Neural crest cell (in vitro differentiated cells): ENCODE measurements around the gene TOP2A. TPM values are rescaled to one million over a fixed set of nuclear protein-coding genes. Genes with fewer than 3 reads are reported as not detected.

ENCODE experiments used
- DNase-seq: peaks from one replicate; pipeline ENCODE4 v3.0.0; 2021; ENCODE audit warnings: low read depth, mixed read lengths, low spot score
- H3K27ac Mint-ChIP-seq: one replicate; pipeline ENCODE4 v1.8.0; 2021; ENCODE audit warnings: mild to moderate bottlenecking, mixed read lengths; ENCODE audit not compliant: unreplicated experiment
- H3K27me3 Mint-ChIP-seq: 2 replicates; pipeline ENCODE4 v1.8.0; 2021; ENCODE audit warnings: low read depth, mild to moderate bottlenecking, mixed read lengths
- H3K36me3 Mint-ChIP-seq: 2 replicates; pipeline ENCODE4 v1.8.0; 2021; ENCODE audit warnings: low read depth, mild to moderate bottlenecking, mixed read lengths
- H3K4me1 Mint-ChIP-seq: 2 replicates; pipeline ENCODE4 v1.8.0; 2021; ENCODE audit warnings: mixed read lengths
- H3K4me3 Mint-ChIP-seq: one replicate; pipeline ENCODE4 v1.8.0; 2021; ENCODE audit warnings: mild to moderate bottlenecking, mixed read lengths
- H3K9me3 Mint-ChIP-seq: 2 replicates; pipeline ENCODE4 v1.8.0; 2021; ENCODE audit warnings: mixed read lengths
- CTCF ChIP-seq: fragments of 200-600 bp; sonication (generic); conservative IDR thresholded peaks from 2 replicates; pipeline ENCODE4 v1.5.0; 2021; ENCODE audit warnings: antibody characterized with exemption, mild to moderate bottlenecking
- total RNA-seq: library from RNA; stranded (reverse); gene quantifications from 2 replicates; pipeline ENCODE4 v1.2.1, GENCODE V29; 2021

TOP2A gene
- total RNA-seq, 1 donor from 2014 or later: 295 TPM

- Mint-ChIP-seq H3K9me3 (no peaks in the 10 kb centered on the region), H3K4me1 (peaks cover 20% of the 10 kb centered on the region), H3K36me3 (no peaks in the 10 kb centered on the region), H3K27me3 (peaks cover 6% of the 10 kb centered on the region), H3K4me3 (peak overlapping the region; percentile 65), H3K27ac (no peak overlapping the region)
- DNase-seq: no peak
- TF ChIP-seq CTCF: no peak
Measured at GRCh38 chr17:40448639-40449261, 31.1 kb upstream of the TOP2A start.

GRCh38 chr17:40448213-40448638 lies 30.5 kb upstream of the TOP2A start:
- H3K27ac Mint-ChIP-seq: no peak overlapping the region
- peaks cover 6% of the 10 kb centered on the region for H3K27me3 Mint-ChIP-seq
- H3K4me1 Mint-ChIP-seq: peaks cover 20% of the 10 kb centered on the region

GRCh38 chr17:40447806-40448205 lies 30.1 kb upstream of the TOP2A start:
- H3K9me3 Mint-ChIP-seq: no peaks in the 10 kb centered on the region
- TF ChIP-seq CTCF: no peak
- no peaks in the 10 kb centered on the region for H3K36me3 Mint-ChIP-seq
- H3K4me3 Mint-ChIP-seq: peak overlapping the region; percentile 21
- peaks cover 20% of the 10 kb centered on the region for H3K4me1 Mint-ChIP-seq
- DNase-seq: no peak
- peaks cover 6% of the 10 kb centered on the region for H3K27me3 Mint-ChIP-seq
- H3K27ac Mint-ChIP-seq: no peak overlapping the region

More at GRCh38 chr17:40448213-40448638, 30.5 kb upstream of the TOP2A start:
- no peak for TF ChIP-seq CTCF
- DNase-seq: no peak
- Mint-ChIP-seq H3K9me3 (no peaks in the 10 kb centered on the region), H3K36me3 (no peaks in the 10 kb centered on the region), H3K4me3 (no peak overlapping the region)

GRCh38 chr17:40447148-40447644 lies 29.5 kb upstream of the TOP2A start:
- DNase-seq: no peak
- no peaks in the 10 kb centered on the region for H3K9me3 Mint-ChIP-seq
- peaks cover 6% of the 10 kb centered on the region for H3K27me3 Mint-ChIP-seq
- no peaks in the 10 kb centered on the region for H3K36me3 Mint-ChIP-seq
- no peak overlapping the region for H3K27ac Mint-ChIP-seq
- H3K4me3 Mint-ChIP-seq: no peak overlapping the region
- TF ChIP-seq CTCF: no peak
- peaks cover 24% of the 10 kb centered on the region for H3K4me1 Mint-ChIP-seq

- Mint-ChIP-seq H3K36me3 (no peaks in the 10 kb centered on the region), H3K4me3 (peak overlapping the region; percentile 75), H3K4me1 (peaks cover 24% of the 10 kb centered on the region), H3K9me3 (no peaks in the 10 kb centered on the region), H3K27me3 (peaks cover 8% of the 10 kb centered on the region), H3K27ac (peak overlapping the region; percentile 40)
- TF ChIP-seq CTCF: no peak
- DNase-seq: no peak
Measured at GRCh38 chr17:40445751-40446468, 28.2 kb upstream of the TOP2A start.
